SH-SY5Y (cell line): Measurements from ENCODE around the gene SVOP.

Source experiments
- GATA2 ChIP-seq: IDR thresholded peaks from 2 replicates; pipeline ENCODE4 v1.6.1; 2011; ENCODE audit warnings: mild to moderate bottlenecking, low read depth, low read length
- GATA3 ChIP-seq: IDR thresholded peaks from 2 replicates; pipeline ENCODE4 v1.6.1; 2011; ENCODE audit warnings: low read depth, mild to moderate bottlenecking, low read length, moderate library complexity

GRCh38 chr12:108967869-108968540 is 52.9 kb downstream of the SVOP start:
- no peak for TF ChIP-seq GATA2
- no peak for TF ChIP-seq GATA3
